Activated CD8-positive, alpha-beta memory T cell treated with anti-CD3 and anti-CD28 coated beads, Interleukin-2, amount 50 U/mL, for 24 hours (primary cell): Measurements from ENCODE around the gene PCDHGB5.

ENCODE experiments used
- DNase-seq: peaks from one replicate; pipeline ENCODE4 v3.0.0-alpha.2; 2020; ENCODE audit errors: extremely low read depth

The PCDHGB5 gene

GRCh38 chr5:141440341-141440740, 42.6 kb downstream of the PCDHGB5 start:
- no peak for DNase-seq

- DNase-seq = no peak
These were observed 43.9 kb downstream of the PCDHGB5 start for GRCh38 chr5:141441571-141442170.
